ENCODE results near the gene THRB. TPM values are rescaled to one million over a fixed set of nuclear protein-coding genes. Genes with fewer than 3 reads are reported as not detected.
A peak's percentile ranks its signal among the peaks of the same experiment; 100 is the strongest.
"Not testable (repeated sequence)": the region's sequence is repeated elsewhere in the genome, so short reads cannot be mapped to it uniquely, and the experiment has no call there.

Gene THRB
- total and polyA plus RNA-seq, 2 experiments from 2014 or later: 26.8 to 60.0 TPM

GRCh38 chr3:24432989-24433388 is 61.7 kb downstream of the THRB start:
- Histone ChIP-seq H3K9me2 (replicated peaks; ENCODE audit: insufficient read depth) (no peaks in the 10 kb centered on the region), H3K36me3 (replicated peaks; ENCODE audit: insufficient read depth, low read depth) (no peaks in the 10 kb centered on the region), H3K4me1 (ENCODE audit: insufficient read depth) (peaks cover 39% of the 10 kb centered on the region), H3K4me2 (no peak overlapping the region), H3K4me3 (no peak overlapping the region), H3K9me3 (ENCODE audit: low read depth) (no peaks in the 10 kb centered on the region), H4K20me1 (ENCODE audit: insufficient read depth, poor library complexity, severe bottlenecking) (no peaks in the 10 kb centered on the region), H2AFZ (no peak overlapping the region), H3K27ac (peak overlapping the region; percentile 46), H3K27me3 (no peaks in the 10 kb centered on the region), H3K79me2 (peaks cover 82% of the 10 kb centered on the region)
- TF ChIP-seq EZH2 (IDR thresholded peaks at IDR 0.05; ENCODE audit: borderline replicate concordance) (no peak), CTCF (IDR thresholded peaks at IDR 0.05; ENCODE audit: poor library complexity) (no peak), EZH2phosphoT487 (IDR thresholded peaks at IDR 0.05; ENCODE audit: low read depth, severe bottlenecking, unreplicated experiment) (no peak)
- no peak for DNase-seq (ENCODE audit: low spot score)

- Histone ChIP-seq H4K20me1 (ENCODE audit: insufficient read depth, poor library complexity, severe bottlenecking) (no peaks in the 10 kb centered on the region), H3K27me3 (no peaks in the 10 kb centered on the region), H3K79me2 (peaks cover 89% of the 10 kb centered on the region), H3K27ac (no peak overlapping the region), H2AFZ (no peak overlapping the region), H3K36me3 (replicated peaks; ENCODE audit: insufficient read depth, low read depth) (no peaks in the 10 kb centered on the region), H3K4me2 (no peak overlapping the region), H3K4me1 (ENCODE audit: insufficient read depth) (peaks cover 6% of the 10 kb centered on the region), H3K9me3 (ENCODE audit: low read depth) (no peaks in the 10 kb centered on the region), H3K9me2 (replicated peaks; ENCODE audit: insufficient read depth) (no peaks in the 10 kb centered on the region), H3K4me3 (no peak overlapping the region)
- WGBS (ENCODE audit: low lambda C conversion rate, missing lambda C conversion rate): 77% methylated on average over 2 of the region's 2 CpGs
- TF ChIP-seq EZH2phosphoT487 (IDR thresholded peaks at IDR 0.05; ENCODE audit: low read depth, severe bottlenecking, unreplicated experiment): no peak
- no peak for DNase-seq (ENCODE audit: low spot score)
These were observed 66.2 kb downstream of the THRB start for GRCh38 chr3:24428481-24428880.

GRCh38 chr3:24426896-24427295 is 67.8 kb downstream of the THRB start:
- no peak overlapping the region for H3K27ac ChIP-seq
- no peak overlapping the region for H3K4me3 ChIP-seq
- no peaks in the 10 kb centered on the region for H3K36me3 ChIP-seq (replicated peaks; ENCODE audit: insufficient read depth, low read depth)
- no peaks in the 10 kb centered on the region for H3K4me1 ChIP-seq (ENCODE audit: insufficient read depth)
- no peak overlapping the region for H3K4me2 ChIP-seq
- no peak overlapping the region for H2AFZ ChIP-seq
- H3K9me2 ChIP-seq (replicated peaks; ENCODE audit: insufficient read depth): no peaks in the 10 kb centered on the region
- H3K79me2 ChIP-seq: peaks cover 89% of the 10 kb centered on the region
- 98% methylated on average over 2 of the region's 2 CpGs for WGBS (ENCODE audit: low lambda C conversion rate, missing lambda C conversion rate)
- no peaks in the 10 kb centered on the region for H4K20me1 ChIP-seq (ENCODE audit: insufficient read depth, poor library complexity, severe bottlenecking)
- TF ChIP-seq EZH2 (IDR thresholded peaks at IDR 0.05; ENCODE audit: borderline replicate concordance) (no peak), CTCF (IDR thresholded peaks at IDR 0.05; ENCODE audit: poor library complexity) (no peak), EZH2phosphoT487 (IDR thresholded peaks at IDR 0.05; ENCODE audit: low read depth, severe bottlenecking, unreplicated experiment) (no peak)
- H3K27me3 ChIP-seq: no peaks in the 10 kb centered on the region
- DNase-seq (ENCODE audit: low spot score): no peak
- no peaks in the 10 kb centered on the region for H3K9me3 ChIP-seq (ENCODE audit: low read depth)

- not testable (repeated sequence) for H2AFZ ChIP-seq; H3K4me2 ChIP-seq; H3K27me3 ChIP-seq; H3K9me2 ChIP-seq (replicated peaks; ENCODE audit: insufficient read depth); H3K27ac ChIP-seq; H4K20me1 ChIP-seq (ENCODE audit: insufficient read depth, poor library complexity, severe bottlenecking); H3K36me3 ChIP-seq (replicated peaks; ENCODE audit: insufficient read depth, low read depth); H3K4me3 ChIP-seq; DNase-seq (ENCODE audit: low spot score); H3K9me3 ChIP-seq (ENCODE audit: low read depth)
- WGBS (ENCODE audit: low lambda C conversion rate, missing lambda C conversion rate): 97% methylated on average over 1 of the region's 1 CpG
- peaks cover 91% of the 10 kb centered on the region for H3K79me2 ChIP-seq
- peaks cover 10% of the 10 kb centered on the region for H3K4me1 ChIP-seq (ENCODE audit: insufficient read depth)
These were observed 73.8 kb downstream of the THRB start for GRCh38 chr3:24420829-24421228.
